Measurements from ENCODE around the gene SGF29.
"Not testable (repeated sequence)": the region's sequence is repeated elsewhere in the genome, so short reads cannot be mapped to it uniquely, and the experiment has no call there.

The SGF29 gene

DNA sequence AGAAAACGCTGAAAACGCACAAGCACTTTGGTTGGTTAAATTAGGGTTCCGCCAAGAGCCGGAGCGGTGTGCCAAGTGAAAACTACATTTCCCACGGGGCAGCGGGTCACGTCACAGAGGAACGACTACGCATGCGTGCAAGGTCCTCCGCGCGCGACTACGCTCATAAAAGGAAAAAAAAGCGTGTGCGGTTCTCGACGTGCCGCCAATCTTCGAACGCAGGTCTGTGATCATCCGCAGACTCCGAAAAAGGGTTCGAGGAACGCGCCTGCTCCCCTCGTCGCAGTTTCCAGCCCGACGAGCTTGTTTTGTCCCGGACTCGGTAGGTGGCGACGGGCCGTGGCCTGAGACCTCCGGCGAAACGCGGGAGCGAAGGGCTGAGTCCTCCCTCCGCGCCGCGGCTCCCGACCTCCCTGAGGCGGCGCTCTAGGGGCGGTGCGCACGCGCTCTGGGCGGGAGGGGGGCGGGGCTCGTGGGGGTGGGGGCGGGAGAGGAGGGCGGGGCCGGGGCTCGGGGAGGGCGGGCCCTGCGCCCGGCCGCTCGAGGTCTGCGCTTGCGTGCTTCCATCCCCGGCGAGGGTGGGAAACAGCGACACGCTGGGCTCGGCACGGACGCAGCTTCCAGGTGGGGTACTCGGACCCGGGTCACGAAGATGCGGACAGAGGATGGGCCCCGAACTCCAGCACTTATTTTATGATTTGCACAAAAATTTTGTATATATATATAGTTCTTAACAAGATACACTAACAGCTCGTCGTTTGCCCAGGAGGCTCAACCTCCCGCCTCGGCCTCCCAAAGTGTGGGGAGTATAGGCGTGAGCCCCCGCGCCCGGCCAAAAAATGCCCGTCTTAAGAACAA is at the start of gene SGF29:
TSS of gene SGF29 (plus strand) at position 145 of the 858 bp plus-strand sequence. CDS start 27,150 bp downstream, outside the sequence.
- peak; percentile 87 for DNase-seq (ENCODE audit: low spot score)

DNA sequence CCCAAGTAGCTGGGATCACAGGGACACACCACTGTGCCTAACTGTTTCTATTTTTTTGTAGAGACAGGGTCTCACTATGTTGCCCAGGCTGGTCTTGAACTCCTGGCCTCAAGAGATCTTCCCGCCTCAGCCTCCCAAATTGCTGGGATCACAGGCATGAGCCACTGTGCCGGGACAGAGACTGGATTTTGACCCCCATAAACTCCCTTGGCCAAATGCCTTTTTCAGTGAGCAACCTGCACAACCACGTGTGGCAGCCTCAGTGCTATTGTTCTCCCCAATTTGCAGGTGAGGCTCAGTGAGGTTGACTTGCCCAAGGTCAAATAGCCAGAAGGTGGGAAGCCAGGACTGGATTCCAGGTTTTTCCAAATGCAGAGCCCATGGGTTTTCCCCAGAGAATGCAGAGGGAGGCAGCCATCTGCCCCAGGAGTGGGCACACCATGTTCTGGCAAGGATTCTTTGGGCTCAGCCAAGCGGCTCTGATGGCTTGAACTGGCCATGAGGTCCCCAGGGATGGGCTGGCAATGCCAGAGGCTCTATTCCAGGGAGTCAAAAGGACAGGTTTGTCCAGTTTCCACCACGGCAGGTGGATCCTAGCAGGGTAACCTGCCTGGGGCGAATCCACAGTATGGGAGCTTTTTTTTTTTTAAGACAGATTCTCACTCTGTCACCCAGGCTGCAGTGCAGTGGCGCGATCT is 48.9 kb upstream of the SGF29 start:
- DNase-seq (ENCODE audit: low spot score), result no peak

DNA sequence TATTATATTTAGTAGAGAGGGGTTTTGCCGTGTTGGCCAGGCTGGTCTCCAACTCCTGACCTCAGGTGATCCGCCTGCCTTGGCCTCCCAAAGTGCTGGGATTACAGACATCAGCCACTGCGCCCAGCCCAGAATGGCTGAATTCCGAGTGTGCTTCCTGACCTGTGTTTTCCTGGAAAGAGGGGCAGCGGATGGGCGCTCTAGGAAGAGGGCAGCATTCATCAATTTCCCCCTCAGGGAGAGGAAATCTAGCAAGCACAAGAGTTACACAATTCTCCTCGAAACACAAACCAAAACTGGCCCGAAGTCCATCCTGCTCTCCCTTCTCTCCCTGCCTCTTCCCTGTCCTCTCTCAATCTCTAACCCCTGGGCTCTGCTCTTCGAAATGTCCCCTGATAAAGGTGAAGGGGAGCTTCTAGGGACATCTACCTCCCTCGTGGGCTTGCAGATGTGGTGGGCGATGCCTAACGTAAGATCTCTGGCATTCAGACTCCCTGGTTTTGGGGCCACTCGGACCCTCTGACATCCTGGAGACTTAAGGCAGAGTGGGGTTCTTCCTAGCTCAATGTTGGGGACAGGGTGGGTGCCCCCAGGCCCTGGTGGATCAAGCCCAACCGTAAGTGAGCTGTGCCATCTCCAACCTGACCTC is 48.1 kb upstream of the SGF29 start:
- no peak for DNase-seq (ENCODE audit: low spot score)

DNA sequence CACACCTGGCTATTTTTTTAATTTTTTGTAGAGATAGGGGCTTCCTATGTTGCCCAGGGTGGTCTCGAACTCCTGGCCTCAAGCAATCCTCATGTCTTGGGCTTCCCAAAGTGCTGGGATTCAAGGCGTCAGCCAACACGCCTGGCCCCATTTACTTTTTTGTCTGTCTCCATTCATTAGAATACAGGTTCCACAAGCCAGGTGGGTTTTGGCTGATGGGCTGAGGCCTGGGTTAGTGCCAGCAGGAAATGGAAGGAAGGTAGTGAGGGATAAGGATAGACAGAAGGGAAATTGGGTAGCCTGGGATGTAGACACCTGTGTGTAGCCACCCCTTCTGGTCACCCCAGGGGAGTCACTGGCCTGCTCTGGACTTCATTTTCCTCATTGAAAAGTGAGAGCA is 42.7 kb upstream of the SGF29 start:
- no peak for DNase-seq (ENCODE audit: low spot score)

DNA sequence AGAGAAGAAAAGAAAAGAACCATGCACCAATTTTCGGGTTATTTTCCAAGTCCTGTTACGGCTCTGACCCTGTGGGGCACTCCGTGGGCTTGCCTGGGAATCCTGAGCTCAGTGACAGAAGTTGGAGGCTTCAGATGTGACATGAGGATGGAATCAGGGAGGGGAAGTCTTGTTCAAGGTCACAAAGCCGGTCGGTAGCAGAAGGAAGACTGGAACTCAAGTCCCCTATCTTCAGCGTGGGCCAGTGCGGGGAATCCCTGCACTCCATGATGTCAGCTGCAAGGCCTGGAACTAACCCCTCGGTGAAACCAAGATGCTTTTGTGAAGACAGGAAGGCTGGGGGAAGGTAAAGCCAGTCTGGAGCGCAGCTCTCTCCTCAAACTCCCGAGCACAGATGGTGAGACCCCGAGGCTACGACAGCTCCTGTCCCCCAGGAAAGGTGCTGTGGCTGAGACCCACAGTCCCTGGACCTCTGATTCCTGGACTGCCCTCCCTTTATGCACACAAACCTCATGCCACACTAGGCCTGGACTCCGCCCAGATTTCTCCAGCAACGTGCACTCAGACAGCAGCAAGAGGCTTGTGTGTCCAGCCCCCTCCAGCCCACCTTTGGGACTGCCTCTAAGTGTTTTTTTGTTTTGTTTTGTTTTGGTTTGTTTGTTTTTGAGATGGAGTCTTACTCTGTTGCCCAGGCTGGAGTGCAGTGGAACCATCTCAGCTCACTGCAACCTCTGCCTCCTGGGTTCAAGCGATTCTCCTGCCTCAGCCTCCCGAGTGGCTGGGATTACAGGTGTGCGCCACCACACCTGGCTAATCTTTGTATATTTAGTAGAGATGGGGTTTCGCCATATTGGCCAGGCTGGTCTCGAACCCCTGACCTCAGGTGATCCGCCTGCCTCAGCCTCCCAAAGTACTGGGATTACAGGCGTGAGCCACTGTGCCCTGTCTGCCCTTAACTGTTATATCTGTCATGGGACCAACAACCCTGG is 41.6 kb upstream of the SGF29 start:
- no peak for DNase-seq (ENCODE audit: low spot score)

DNA sequence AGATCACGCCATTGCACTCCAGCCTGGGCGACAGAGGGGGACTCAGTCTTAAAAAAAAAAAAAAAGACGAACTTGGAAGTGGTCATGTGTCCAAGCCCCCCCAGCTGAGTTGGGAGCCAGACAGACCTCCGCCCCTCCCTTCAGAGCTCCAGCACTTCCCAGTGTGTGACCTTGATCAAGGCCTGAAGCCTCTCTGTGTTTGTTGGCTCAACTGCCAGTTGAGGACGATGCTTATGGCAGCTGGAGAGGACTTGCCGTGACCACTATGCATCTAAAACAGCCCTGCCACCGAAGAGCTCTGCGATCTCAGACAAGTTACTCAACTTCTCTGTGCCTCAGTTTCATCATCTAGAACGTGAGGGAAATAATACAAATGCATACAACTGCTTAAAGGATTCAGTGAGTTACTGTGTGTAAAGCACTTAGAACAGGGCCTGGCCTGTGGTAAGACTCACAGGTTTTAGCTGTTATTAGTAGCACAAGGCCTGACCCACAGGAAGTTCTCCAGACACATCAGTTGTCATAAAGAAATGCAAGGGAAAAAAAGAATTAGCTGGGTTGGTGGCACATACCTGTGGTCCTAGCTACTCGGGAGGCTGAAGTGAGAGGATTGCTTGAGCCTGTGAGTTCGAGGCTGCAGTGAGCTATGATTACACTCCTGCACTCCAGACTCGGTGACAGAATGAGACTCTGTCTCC is 40.1 kb upstream of the SGF29 start:
- no peak for DNase-seq (ENCODE audit: low spot score)

DNA sequence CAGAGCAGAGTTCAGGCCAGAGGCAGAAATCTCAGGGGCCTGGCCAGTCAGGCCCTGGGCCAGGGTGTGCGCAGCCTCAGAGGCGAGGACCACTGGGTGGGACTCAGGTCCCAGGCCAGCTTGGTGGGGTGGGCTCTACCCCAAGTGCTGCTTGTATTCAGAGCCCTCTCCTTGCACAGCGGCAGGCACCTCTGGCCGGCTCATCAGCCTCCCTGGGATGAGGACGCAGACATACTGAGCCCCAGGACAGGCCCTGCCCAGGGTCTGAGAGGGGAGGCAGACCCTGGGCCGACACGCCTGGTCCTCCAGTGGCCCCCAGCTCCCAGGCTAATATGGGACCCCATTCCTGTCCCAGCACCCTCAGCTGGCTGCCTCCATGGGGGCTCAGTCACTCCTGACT is 39.5 kb upstream of the SGF29 start:
- DNase-seq (ENCODE audit: low spot score), result no peak

DNA sequence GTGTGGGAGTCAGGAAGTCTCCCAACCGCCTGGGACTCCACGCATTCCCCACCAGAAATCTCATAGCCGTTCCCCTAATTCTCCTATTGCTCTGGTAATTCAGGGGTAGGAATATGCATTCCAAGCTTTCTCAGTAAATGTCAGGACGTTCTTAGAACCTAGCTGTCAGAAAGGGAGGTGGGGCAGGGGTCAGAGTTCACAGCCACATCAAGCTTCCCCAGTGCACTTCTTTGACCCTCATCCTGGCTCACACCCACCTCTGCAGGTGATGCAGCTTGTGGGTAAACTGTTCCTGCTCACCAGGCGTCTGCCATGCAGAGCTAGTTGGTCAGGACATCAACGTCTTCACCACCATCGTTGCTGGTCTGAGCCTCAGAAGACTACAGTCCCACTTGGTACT is 33.0 kb upstream of the SGF29 start:
- DNase-seq (ENCODE audit: low spot score), result no peak

DNA sequence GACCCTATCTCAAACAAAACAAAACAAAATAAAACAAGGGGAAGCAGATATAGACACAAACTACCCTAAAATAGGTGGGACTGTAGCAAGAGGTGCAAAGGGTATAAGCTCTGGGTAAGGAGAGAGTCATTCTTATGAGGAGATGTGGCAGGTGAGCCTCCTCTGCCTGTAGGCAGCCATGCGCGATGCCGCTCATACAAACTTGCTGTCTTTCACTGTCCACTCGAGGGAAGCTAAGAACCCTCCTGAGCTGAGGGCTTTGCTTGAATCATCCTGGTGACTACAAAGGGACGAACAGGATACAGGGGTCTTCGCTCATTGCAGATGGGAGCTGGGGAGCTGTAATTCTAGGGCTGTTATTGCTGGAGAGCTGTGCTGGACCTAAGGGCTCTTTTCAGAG is 32.3 kb upstream of the SGF29 start:
- no peak for DNase-seq (ENCODE audit: low spot score)

DNA sequence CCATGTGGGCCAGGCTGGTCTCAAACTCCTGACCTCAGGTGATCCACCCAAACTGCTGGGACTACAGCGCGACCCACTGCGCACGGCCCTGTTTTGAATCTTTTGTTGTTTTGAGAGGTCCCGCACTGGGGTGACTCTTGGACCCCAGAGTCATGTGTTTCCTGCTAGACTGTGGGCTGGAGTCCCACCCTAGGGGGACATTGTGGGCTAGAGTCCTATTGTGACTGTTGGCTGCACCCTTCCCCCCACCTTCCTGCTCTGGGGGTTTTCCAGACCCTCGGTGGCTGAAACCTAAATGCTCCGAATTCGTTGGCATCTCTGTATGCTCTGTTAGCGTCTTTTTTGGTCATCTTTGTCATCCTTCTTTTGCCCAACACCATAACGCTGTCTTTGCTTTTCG is 30.9 kb upstream of the SGF29 start:
- no peak for DNase-seq (ENCODE audit: low spot score)

DNA sequence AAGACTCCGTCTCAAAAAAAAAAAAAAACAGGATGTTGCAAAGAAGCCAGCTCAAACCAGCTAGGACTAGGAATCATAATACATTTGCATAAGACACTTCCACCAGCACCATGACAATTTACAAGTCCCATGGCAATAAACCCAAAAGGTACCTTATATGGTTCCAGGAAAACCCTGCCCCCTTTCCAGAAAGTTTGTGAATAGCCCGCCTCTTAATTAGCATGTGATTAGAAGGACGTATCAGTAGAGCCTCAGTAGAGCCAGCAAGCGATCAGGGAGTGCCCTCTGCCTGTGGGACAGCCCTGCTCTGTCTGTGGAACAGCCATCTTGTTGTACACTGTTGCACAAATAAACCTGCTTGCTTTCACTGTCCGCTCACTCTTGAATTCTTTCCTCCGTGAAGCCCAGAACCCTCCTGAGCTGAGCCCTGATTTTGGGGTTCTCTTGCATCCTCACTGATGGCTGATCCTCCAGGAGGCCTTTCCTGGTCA is 29.0 kb upstream of the SGF29 start:
- no peak for DNase-seq (ENCODE audit: low spot score)

DNA sequence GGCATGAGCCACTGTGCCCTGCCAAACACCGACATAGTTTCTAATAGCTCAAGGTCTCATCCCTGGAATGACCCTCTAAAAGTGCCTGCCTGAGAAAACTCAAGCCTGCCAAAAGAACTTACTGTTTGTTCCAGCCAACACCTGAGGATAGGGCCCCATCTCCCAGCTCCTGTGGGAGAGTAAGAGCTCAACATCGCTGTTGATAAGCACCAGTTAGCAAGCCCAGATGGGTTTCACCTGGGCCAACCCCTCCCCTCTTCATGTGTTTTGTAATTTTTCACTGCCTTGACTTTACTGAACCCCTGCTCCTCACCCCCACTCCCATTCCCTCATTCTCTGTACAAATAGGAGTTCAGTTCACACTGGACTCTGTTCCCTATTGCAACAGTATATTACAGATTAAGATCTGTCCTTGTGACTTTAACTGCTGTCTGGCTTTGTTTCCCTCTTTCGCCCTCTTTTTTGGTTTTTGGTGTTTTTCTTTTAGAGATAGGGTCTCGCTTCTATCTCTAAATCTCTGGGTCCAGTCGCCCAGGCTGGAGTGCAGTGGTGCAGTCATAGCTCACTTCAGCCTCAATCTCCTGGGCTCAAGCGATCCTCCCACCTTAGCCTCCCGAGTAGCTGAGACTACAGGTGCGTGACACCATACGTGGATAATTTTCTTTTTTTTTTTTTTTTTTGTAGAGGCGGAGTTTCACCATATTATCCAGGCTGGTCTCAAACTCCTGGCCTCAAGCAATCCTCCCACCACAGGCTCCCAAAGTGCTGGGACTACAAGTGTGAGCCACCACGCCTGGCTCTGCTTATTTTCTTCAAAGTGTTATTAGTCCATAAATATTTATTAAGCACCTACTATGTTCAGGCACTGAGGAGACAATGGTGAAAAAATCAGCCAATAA is 27.3 kb upstream of the SGF29 start:
- DNase-seq (ENCODE audit: low spot score), result no peak

DNA sequence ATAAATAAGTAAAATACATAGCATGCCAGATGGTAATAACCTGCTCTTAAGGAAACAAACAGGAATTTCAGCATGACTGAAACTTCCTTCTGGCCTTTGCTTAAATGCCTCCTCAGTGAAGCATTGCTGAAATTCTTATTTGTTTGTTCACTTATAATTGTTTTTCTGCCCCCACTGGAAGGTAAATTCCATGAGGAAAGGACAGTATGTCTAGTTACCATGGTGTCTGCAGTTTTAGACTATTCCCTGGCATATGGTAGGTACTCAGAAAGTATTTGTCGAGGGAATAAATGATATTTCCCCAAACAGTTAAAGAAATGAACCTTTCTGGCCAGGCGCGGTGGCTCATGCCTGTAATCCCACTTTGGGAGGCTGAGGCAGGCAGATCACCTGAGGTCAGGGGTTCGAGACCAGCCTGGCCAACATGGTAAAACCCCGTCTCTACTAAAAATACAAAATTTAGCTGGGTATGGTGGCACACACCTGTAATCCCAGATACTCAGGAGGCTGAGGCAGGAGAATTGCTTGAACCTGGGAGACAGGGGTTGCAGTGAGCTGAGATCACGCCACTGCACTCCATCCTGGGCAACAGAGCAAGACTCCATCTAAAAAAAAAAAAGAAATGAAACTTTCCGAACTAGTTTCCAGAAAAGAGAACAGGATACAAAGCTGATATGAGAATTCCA is 26.5 kb upstream of the SGF29 start:
- not testable (repeated sequence) for DNase-seq (ENCODE audit: low spot score)

DNA sequence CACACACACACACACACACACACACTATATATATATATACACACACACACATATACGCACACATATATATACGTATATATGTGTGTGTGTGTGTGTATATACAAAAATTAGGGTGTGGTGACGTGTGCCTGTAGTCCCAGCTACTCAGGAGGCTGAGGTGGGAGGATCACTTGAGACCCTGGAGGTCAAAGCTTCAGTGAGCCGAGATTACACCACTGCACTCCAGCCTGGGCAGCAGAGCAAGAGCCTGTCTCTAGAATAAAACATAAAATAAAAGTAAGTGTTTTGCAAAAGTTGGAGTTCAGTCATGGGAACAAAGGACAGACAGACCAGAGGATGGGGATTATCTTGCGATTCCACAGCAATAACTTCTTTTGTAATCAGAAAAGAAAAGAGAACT is 25.7 kb upstream of the SGF29 start:
- DNase-seq (ENCODE audit: low spot score), result no peak

DNA sequence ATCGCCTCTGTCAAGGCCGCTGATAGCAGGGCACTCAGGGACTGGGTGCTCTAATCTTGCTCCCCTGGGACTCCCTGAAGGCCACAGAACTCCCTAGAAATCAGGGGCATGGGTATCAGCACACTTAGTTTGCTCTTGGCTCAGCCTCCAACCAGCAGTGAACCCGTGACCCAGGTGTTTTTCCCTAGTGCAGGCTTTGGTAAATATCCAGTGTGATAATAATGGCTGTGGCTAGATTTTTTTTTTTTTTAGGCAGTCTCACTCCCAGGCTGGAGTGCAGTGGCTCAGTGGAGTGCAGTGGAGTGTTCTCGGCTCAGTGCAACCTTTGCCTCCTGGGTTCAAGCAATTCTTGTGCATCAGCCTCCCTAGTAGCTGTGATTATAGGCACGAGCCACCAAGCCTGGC is 25.3 kb upstream of the SGF29 start:
- no peak for DNase-seq (ENCODE audit: low spot score)

DNA sequence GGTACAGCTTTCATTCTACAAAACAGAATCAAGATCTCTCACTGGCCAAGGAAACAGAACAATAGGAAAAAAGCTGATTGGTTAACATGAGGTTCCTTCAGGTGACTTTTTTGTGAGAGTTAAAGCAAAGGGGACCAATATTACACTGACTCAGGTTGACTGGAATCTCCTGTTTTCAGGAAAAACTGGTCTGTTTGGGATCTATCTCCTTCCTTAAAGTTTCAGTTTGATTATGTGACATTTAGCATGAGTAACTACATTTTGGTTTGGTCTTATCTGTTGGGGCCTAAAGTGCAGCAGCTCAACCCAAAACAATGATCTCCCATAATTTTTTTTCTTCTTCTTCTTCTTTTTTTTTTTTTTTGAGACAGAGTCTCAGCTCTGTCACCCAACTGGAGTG is 24.6 kb upstream of the SGF29 start:
- no peak for DNase-seq (ENCODE audit: low spot score)

DNA sequence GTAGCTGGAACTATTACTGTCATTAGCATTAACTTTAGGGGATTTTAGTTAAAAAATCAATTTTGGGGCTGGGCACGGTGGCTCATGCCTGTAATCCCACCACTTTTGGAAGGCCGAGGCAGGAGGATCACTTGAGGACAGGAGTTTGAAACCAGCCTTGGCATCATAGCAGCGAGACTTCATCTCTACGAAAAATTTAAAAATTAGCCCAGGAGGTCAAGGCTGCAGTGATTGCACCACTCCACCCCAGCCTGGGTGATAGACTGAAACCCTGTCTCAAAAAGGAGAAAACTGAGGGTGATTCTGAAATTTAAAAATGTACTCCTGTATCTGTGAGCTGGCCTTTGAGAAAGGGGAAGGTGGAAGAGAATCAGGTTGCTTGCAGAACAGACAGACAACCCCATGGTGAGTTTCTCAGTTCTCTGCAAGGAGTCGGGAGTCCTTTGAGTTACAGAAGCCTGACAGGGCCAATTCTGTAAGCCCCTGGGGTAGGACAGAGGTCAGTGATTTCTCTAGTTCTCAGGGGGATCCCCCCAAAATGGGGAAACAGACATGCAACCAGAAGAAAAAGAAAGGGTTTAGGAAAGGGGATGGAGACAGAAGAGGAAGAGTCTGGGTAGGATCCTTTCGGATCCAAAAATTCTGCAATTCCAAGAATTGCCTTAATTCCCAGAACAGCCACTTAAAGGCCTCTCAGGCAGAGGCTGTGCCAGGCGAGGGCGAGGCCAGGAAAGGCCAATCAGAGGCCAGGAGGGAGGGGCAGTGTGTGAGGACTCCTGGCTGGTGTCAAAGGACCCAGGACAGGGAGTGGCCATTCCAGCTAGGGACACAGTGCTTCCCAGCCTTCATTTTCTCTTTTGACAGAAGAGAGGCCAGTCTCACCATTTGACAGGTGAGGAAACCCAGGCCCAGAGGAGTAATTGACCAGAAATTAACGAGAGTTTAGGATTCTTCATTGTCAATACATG is 21.7 kb upstream of the SGF29 start:
- DNase-seq (ENCODE audit: low spot score), result peak; percentile 47
